H9 (cell line): ENCODE results near the gene PAPLN. TPM values are rescaled to one million over a fixed set of nuclear protein-coding genes. Genes with fewer than 3 reads are reported as not detected.

Experiments used
- DNase-seq: peaks from one replicate; pipeline ENCODE4 v3.0.0-alpha.2; 2017
- H2AFZ ChIP-seq: one replicate; pipeline ENCODE4 v1.6.1; 2013; ENCODE audit warnings: mild to moderate bottlenecking, low read length, control low read depth, moderate library complexity
- H2AK5ac ChIP-seq: 2 replicates; pipeline ENCODE4 v1.6.1; 2013; ENCODE audit warnings: low read length, control low read depth, mixed read lengths; ENCODE audit not compliant: insufficient read length
- H2BK120ac ChIP-seq: one replicate; pipeline ENCODE4 v1.6.1; 2013; ENCODE audit warnings: low read depth, mild to moderate bottlenecking, low read length, control low read depth, inconsistent platforms; ENCODE audit not compliant: poor library complexity, severe bottlenecking
- H2BK12ac ChIP-seq: 2 replicates; pipeline ENCODE4 v1.6.1; 2013; ENCODE audit warnings: low read length, control low read depth, mixed read lengths, low read depth; ENCODE audit not compliant: insufficient read length
- H2BK15ac ChIP-seq: 2 replicates; pipeline ENCODE4 v1.6.1; 2013; ENCODE audit warnings: low read depth, low read length, control low read depth
- H2BK20ac ChIP-seq: one replicate; pipeline ENCODE4 v1.6.1; 2013; ENCODE audit warnings: low read depth, mild to moderate bottlenecking, low read length, control low read depth, inconsistent platforms; ENCODE audit not compliant: poor library complexity, severe bottlenecking
- H2BK5ac ChIP-seq: 2 replicates; pipeline ENCODE4 v1.6.1; 2013; ENCODE audit warnings: low read length, control low read depth, mixed read lengths; ENCODE audit not compliant: insufficient read length
- H3K14ac ChIP-seq: 2 replicates; pipeline ENCODE4 v1.6.1; 2013; ENCODE audit warnings: low read length, control low read depth; ENCODE audit not compliant: insufficient read depth
- H3K18ac ChIP-seq: 2 replicates; pipeline ENCODE4 v1.6.1; 2013; ENCODE audit warnings: low read depth, mild to moderate bottlenecking, mixed read lengths, low read length, control low read depth; ENCODE audit not compliant: insufficient read length
- H3K23ac ChIP-seq: 2 replicates; pipeline ENCODE4 v1.6.1; 2013; ENCODE audit warnings: low read length, control low read depth, mixed read lengths, low read depth; ENCODE audit not compliant: insufficient read length
- H3K23me2 ChIP-seq: 2 replicates; pipeline ENCODE4 v1.6.1; 2013; ENCODE audit warnings: low read depth, mild to moderate bottlenecking, mixed read lengths, low read length, control low read depth; ENCODE audit not compliant: insufficient read length, poor library complexity, severe bottlenecking
- H3K27ac ChIP-seq: 2 replicates; pipeline ENCODE4 v1.5.1; 2013; ENCODE audit warnings: low read length, control low read depth, mixed read lengths, low read depth; ENCODE audit not compliant: insufficient read length
- H3K27me3 ChIP-seq: 2 replicates; pipeline ENCODE4 v1.6.1; 2013; ENCODE audit warnings: low read length, control low read depth, inconsistent platforms; ENCODE audit not compliant: insufficient read depth
- H3K4ac ChIP-seq: 2 replicates; pipeline ENCODE4 v1.6.1; 2013; ENCODE audit warnings: low read depth, mild to moderate bottlenecking, control low read depth, inconsistent platforms, low read length, moderate library complexity
- H3K4me1 ChIP-seq: 2 replicates; pipeline ENCODE4 v1.6.1; 2013; ENCODE audit warnings: low read length, control low read depth, inconsistent platforms; ENCODE audit not compliant: insufficient read depth
- H3K4me2 ChIP-seq: 2 replicates; pipeline ENCODE4 v1.6.1; 2013; ENCODE audit warnings: low read length, control low read depth, mixed read lengths; ENCODE audit not compliant: insufficient read length, insufficient read depth
- H3K56ac ChIP-seq: 2 replicates; pipeline ENCODE4 v1.6.1; 2013; ENCODE audit warnings: low read depth, mild to moderate bottlenecking, mixed read lengths, low read length, control low read depth; ENCODE audit not compliant: insufficient read length
- H3K79me1 ChIP-seq: 2 replicates; pipeline ENCODE4 v1.6.1; 2013; ENCODE audit warnings: low read depth, mild to moderate bottlenecking, moderate library complexity, low read length, control low read depth, inconsistent platforms; ENCODE audit not compliant: insufficient read depth, poor library complexity, severe bottlenecking
- H3K79me2 ChIP-seq: 2 replicates; pipeline ENCODE4 v1.6.1; 2013; ENCODE audit warnings: low read length, control low read depth, inconsistent platforms; ENCODE audit not compliant: insufficient read depth
- H3K9ac ChIP-seq: 2 replicates; pipeline ENCODE4 v1.6.1; 2013; ENCODE audit warnings: low read length, control low read depth, mixed read lengths; ENCODE audit not compliant: insufficient read length; ENCODE audit errors: extremely low read depth
- H3K9me3 ChIP-seq: one replicate; pipeline ENCODE4 v1.6.1; 2013; ENCODE audit warnings: low read depth, low read length, inconsistent platforms; ENCODE audit not compliant: control insufficient read depth
- H3T11ph ChIP-seq: one replicate; pipeline ENCODE4 v1.6.1; 2013; ENCODE audit warnings: mild to moderate bottlenecking, low read length, control low read depth, inconsistent platforms
- H4K20me1 ChIP-seq: one replicate; pipeline ENCODE4 v1.6.1; 2013; ENCODE audit not compliant: control insufficient read depth, insufficient read length, insufficient read depth
- H4K5ac ChIP-seq: 2 replicates; pipeline ENCODE4 v1.6.1; 2013; ENCODE audit warnings: low read depth, mild to moderate bottlenecking, mixed read lengths, low read length, control low read depth; ENCODE audit not compliant: insufficient read length
- H4K8ac ChIP-seq: replicated peaks from 2 replicates; pipeline ENCODE4 v1.6.1; 2013; ENCODE audit warnings: low read length, control low read depth, mixed read lengths, low read depth; ENCODE audit not compliant: insufficient read length
- H4K91ac ChIP-seq: 2 replicates; pipeline ENCODE4 v1.6.1; 2013; ENCODE audit warnings: low read depth, mild to moderate bottlenecking, moderate library complexity, mixed read lengths, low read length, control low read depth; ENCODE audit not compliant: insufficient read length
- H3K27ac Mint-ChIP-seq, 3 experiments: 2 replicates in 2 of 3; 3 replicates in 1 of 3; pipeline ENCODE4 v1.8.0; 2020 to 2021; ENCODE audit warnings: mixed read lengths in 3 of 3, mild to moderate bottlenecking in 1 of 3, moderate library complexity in 1 of 3
- H3K27me3 Mint-ChIP-seq: 2 replicates; pipeline ENCODE4 v1.8.0; 2021; ENCODE audit warnings: low read depth, mild to moderate bottlenecking, moderate library complexity, mixed read lengths
- H3K36me3 Mint-ChIP-seq, 3 experiments: 2 replicates in 2 of 3; 3 replicates in 1 of 3; pipeline ENCODE4 v1.8.0; 2020 to 2021; ENCODE audit warnings: low read depth in 3 of 3, mixed read lengths in 3 of 3; ENCODE audit not compliant: insufficient read depth in 1 of 3
- H3K4me1 Mint-ChIP-seq, 2 experiments: 2 replicates each; pipeline ENCODE4 v1.8.0; 2020; ENCODE audit warnings: mixed read lengths in 2 of 2
- H3K4me3 Mint-ChIP-seq, 2 experiments: 2 replicates in 1 of 2; 3 replicates in 1 of 2; pipeline ENCODE4 v1.8.0; 2020 to 2021; ENCODE audit warnings: mild to moderate bottlenecking in 2 of 2, mixed read lengths in 2 of 2, moderate library complexity in 1 of 2
- H3K9me3 Mint-ChIP-seq, 2 experiments: 2 replicates in 1 of 2; 3 replicates in 1 of 2; pipeline ENCODE4 v1.8.0; 2020; ENCODE audit warnings: mild to moderate bottlenecking in 2 of 2, mixed read lengths in 2 of 2, moderate library complexity in 1 of 2
- CTCF ChIP-seq: fragments of 200-600 bp; sonication (generic); conservative IDR thresholded peaks from 3 replicates; pipeline ENCODE4 v1.8.0; 2021; ENCODE audit warnings: antibody characterized with exemption, mild to moderate bottlenecking
- WGBS: extraction: QIAGEN DNeasy Blood & Tissue Kit; methylation state at CpG from one replicate; pipeline ENCODE4 v1.1.7; 2013; ENCODE audit warnings: missing lambda C conversion rate, low lambda C conversion rate, mixed read lengths; ENCODE audit not compliant: insufficient read length; ENCODE audit errors: extremely low coverage; 5-methylcytosine and 5-hydroxymethylcytosine counted together
- total RNA-seq: library from RNA; stranded (reverse); gene quantifications from 2 replicates; pipeline ENCODE4 v1.2.1, GENCODE V29; 2021

The PAPLN gene
- total RNA-seq, 1 experiment from 2014 or later: 8.5 TPM

GRCh38 chr14:73286598-73286997 is 49.3 kb downstream of the PAPLN start:
- Mint-ChIP-seq H3K4me3 (no peak overlapping the region), H3K9me3 (no peaks in the 10 kb centered on the region), H3K27ac (no peak overlapping the region; a peak in 1 of 7 replicates), H3K27me3 (no peaks in the 10 kb centered on the region), H3K36me3 (peaks cover 0 to 26% (median 22%) of the 10 kb centered on the region in 3 experiments; a peak in 4 of 7 replicates), H3K4me1 (peaks cover 55 to 68% of the 10 kb centered on the region in 2 experiments)
- H3K27me3 ChIP-seq: no peaks in the 10 kb centered on the region
- no peak overlapping the region for H3K14ac ChIP-seq
- no peak overlapping the region for H2BK120ac ChIP-seq
- H3K56ac ChIP-seq: no peak overlapping the region
- H2BK5ac ChIP-seq: no peak overlapping the region
- WGBS: no CpG with 5 or more reads among the region's 2 CpGs
- no peak overlapping the region for H4K8ac ChIP-seq
- H4K5ac ChIP-seq: no peak overlapping the region
- no peaks in the 10 kb centered on the region for H3K79me2 ChIP-seq
- no peak overlapping the region for H3K27ac ChIP-seq
- no peaks in the 10 kb centered on the region for H4K20me1 ChIP-seq
- no peak overlapping the region for H2AFZ ChIP-seq
- peak overlapping the region; percentile 26 for H3K4me2 ChIP-seq
- no peak overlapping the region for H3T11ph ChIP-seq
- H2BK20ac ChIP-seq: no peak overlapping the region
- H3K9me3 ChIP-seq: no peaks in the 10 kb centered on the region
- H3K18ac ChIP-seq: no peak overlapping the region
- no peak overlapping the region for H3K4ac ChIP-seq
- H3K9ac ChIP-seq: no peak overlapping the region
- H4K91ac ChIP-seq: no peak overlapping the region
- no peak overlapping the region for H3K23ac ChIP-seq
- DNase-seq: no peak
- H2BK12ac ChIP-seq: no peak overlapping the region
- TF ChIP-seq CTCF: no peak
- no peaks in the 10 kb centered on the region for H3K23me2 ChIP-seq
- H2BK15ac ChIP-seq: no peak overlapping the region
- no peaks in the 10 kb centered on the region for H3K79me1 ChIP-seq
- H3K4me1 ChIP-seq: peaks cover 14% of the 10 kb centered on the region; the same call in 1 of the 2 replicates
- H2AK5ac ChIP-seq: no peak overlapping the region
